Liver (tissue), 3 donors: Measurements from ENCODE around the gene CPLX4.

Experiments
- ATF3 ChIP-seq: IDR thresholded peaks from 2 replicates; pipeline ENCODE4 v1.6.1; 2016; ENCODE audit warnings: antibody characterized with exemption
- CTCF ChIP-seq: fragments of 150-350 bp; IDR thresholded peaks from 2 replicates; pipeline ENCODE4 v1.5.1; 2017; ENCODE audit warnings: improper control_type of control experiment, low read depth, low read length; ENCODE audit not compliant: missing input control
- EGR1 ChIP-seq, 2 donors: IDR thresholded peaks; 2 replicates each; pipeline ENCODE4 v1.6.1; 2016 to 2018; ENCODE audit warnings: antibody characterized with exemption in 2 of 2, low read depth in 2 of 2
- FOXA1 ChIP-seq: IDR thresholded peaks from 2 replicates; pipeline ENCODE4 v1.6.1; 2016; ENCODE audit warnings: antibody characterized with exemption
- GABPA ChIP-seq, 2 donors: IDR thresholded peaks in 1 of 2; conservative IDR thresholded peaks in 1 of 2; 2 replicates each; pipeline ENCODE4 v1.6.1; 2016; ENCODE audit warnings: antibody characterized with exemption in 2 of 2, mild to moderate bottlenecking in 1 of 2, moderate library complexity in 1 of 2
- HNF4A ChIP-seq, 2 donors: conservative IDR thresholded peaks; 2 replicates each; pipeline ENCODE4 v1.6.1; 2016; ENCODE audit warnings: antibody characterized with exemption in 2 of 2, mild to moderate bottlenecking in 2 of 2
- JUND ChIP-seq, 2 donors: IDR thresholded peaks; 2 replicates each; pipeline ENCODE4 v1.6.1; 2016; ENCODE audit warnings: antibody characterized with exemption in 2 of 2
- MAX ChIP-seq: IDR thresholded peaks from 2 replicates; pipeline ENCODE4 v1.6.1; 2016; ENCODE audit warnings: antibody characterized with exemption
- RAD21 ChIP-seq, 2 donors: IDR thresholded peaks; 2 replicates each; pipeline ENCODE4 v1.6.1; 2016; ENCODE audit warnings: antibody characterized with exemption in 2 of 2, mild to moderate bottlenecking in 2 of 2
- RXRA ChIP-seq, 2 donors: IDR thresholded peaks; 2 replicates each; pipeline ENCODE4 v1.6.1; 2017 to 2018; ENCODE audit warnings: antibody characterized with exemption in 2 of 2, mild to moderate bottlenecking in 1 of 2
- TAF1 ChIP-seq: conservative IDR thresholded peaks from 2 replicates; pipeline ENCODE4 v1.6.1; 2016; ENCODE audit warnings: antibody characterized with exemption, mild to moderate bottlenecking
- YY1 ChIP-seq: IDR thresholded peaks from 2 replicates; pipeline ENCODE4 v1.6.1; 2016; ENCODE audit warnings: antibody characterized with exemption, mild to moderate bottlenecking
- ZBTB33 ChIP-seq: IDR thresholded peaks from 2 replicates; pipeline ENCODE4 v1.6.1; 2016; ENCODE audit warnings: antibody characterized with exemption
- TF ChIP-seq, protein P1 (sequence below): IDR thresholded peaks from 2 replicates; pipeline ENCODE4 v1.6.1; 2016; ENCODE audit warnings: antibody characterized with exemption, mild to moderate bottlenecking
- donor health status: healthy.
- donor health status: healthy.

- no peak for TF ChIP-seq CTCF
- no peak for TF ChIP-seq ZBTB33
- no peak for TF ChIP-seq RXRA (IDR thresholded peaks at IDR 0.05)
- no peak for TF ChIP-seq MAX
- TF ChIP-seq JUND (IDR thresholded peaks at IDR 0.05) = no peak
- TF ChIP-seq FOXA1 = no peak
- TF ChIP-seq HNF4A (conservative IDR thresholded peaks at IDR 0.05) = no peak
- no peak for TF ChIP-seq EGR1 (IDR thresholded peaks at IDR 0.05; ENCODE audit: low read depth in 2 of 2)
- no peak for TF ChIP-seq GABPA (IDR thresholded peaks at IDR 0.05 in 1 of 2, conservative IDR thresholded peaks at IDR 0.05 in 1 of 2)
- TF ChIP-seq RAD21 (IDR thresholded peaks at IDR 0.05) = no peak
- TF ChIP-seq TAF1 = no peak
- TF ChIP-seq, protein P1, sequence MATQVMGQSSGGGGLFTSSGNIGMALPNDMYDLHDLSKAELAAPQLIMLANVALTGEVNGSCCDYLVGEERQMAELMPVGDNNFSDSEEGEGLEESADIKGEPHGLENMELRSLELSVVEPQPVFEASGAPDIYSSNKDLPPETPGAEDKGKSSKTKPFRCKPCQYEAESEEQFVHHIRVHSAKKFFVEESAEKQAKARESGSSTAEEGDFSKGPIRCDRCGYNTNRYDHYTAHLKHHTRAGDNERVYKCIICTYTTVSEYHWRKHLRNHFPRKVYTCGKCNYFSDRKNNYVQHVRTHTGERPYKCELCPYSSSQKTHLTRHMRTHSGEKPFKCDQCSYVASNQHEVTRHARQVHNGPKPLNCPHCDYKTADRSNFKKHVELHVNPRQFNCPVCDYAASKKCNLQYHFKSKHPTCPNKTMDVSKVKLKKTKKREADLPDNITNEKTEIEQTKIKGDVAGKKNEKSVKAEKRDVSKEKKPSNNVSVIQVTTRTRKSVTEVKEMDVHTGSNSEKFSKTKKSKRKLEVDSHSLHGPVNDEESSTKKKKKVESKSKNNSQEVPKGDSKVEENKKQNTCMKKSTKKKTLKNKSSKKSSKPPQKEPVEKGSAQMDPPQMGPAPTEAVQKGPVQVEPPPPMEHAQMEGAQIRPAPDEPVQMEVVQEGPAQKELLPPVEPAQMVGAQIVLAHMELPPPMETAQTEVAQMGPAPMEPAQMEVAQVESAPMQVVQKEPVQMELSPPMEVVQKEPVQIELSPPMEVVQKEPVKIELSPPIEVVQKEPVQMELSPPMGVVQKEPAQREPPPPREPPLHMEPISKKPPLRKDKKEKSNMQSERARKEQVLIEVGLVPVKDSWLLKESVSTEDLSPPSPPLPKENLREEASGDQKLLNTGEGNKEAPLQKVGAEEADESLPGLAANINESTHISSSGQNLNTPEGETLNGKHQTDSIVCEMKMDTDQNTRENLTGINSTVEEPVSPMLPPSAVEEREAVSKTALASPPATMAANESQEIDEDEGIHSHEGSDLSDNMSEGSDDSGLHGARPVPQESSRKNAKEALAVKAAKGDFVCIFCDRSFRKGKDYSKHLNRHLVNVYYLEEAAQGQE = no peak
- TF ChIP-seq YY1 = no peak
- TF ChIP-seq ATF3 = no peak
These were observed 34.7 kb upstream of the CPLX4 start for GRCh38 chr18:59353079-59353680.
